Neural progenitor cell (in vitro differentiated cells): Measurements from ENCODE around the gene TMEM139. TPM values are rescaled to one million over a fixed set of nuclear protein-coding genes. Genes with fewer than 3 reads are reported as not detected.

Source experiments
- DNase-seq: peaks from one replicate; pipeline ENCODE4 v3.0.0-alpha.2; 2016; ENCODE audit warnings: low spot score
- H2AFZ ChIP-seq: fragments of 200-600 bp; sonication (generic); replicated peaks from 2 replicates; pipeline ENCODE4 v1.6.1; 2016; ENCODE audit warnings: antibody characterized with exemption
- H3F3A ChIP-seq: fragments of 200-600 bp; sonication (generic); 2 replicates; pipeline ENCODE4 v1.6.1; 2016; ENCODE audit warnings: antibody characterized with exemption, low read depth
- H3K27ac ChIP-seq: fragments of 200-600 bp; sonication (generic); 2 replicates; pipeline ENCODE4 v1.5.1; 2016; ENCODE audit warnings: mild to moderate bottlenecking
- H3K27me3 ChIP-seq: fragments of 200-600 bp; sonication (generic); 2 replicates; pipeline ENCODE4 v1.6.1; 2016; ENCODE audit warnings: mild to moderate bottlenecking, moderate library complexity
- H3K36me3 ChIP-seq: fragments of 200-600 bp; sonication (generic); 2 replicates; pipeline ENCODE4 v1.5.1; 2016
- H3K4me1 ChIP-seq: fragments of 200-600 bp; sonication (generic); 2 replicates; pipeline ENCODE4 v1.6.1; 2016; ENCODE audit warnings: mixed run types
- H3K4me2 ChIP-seq: fragments of 200-600 bp; sonication (generic); 2 replicates; pipeline ENCODE4 v1.6.1; 2016
- H3K4me3 ChIP-seq: fragments of 200-600 bp; sonication (generic); 2 replicates; pipeline ENCODE4 v1.5.1; 2016
- H3K79me2 ChIP-seq: fragments of 200-600 bp; sonication (generic); 2 replicates; pipeline ENCODE4 v1.6.1; 2016; ENCODE audit warnings: low read depth
- H3K9ac ChIP-seq: fragments of 200-600 bp; sonication (generic); 2 replicates; pipeline ENCODE4 v1.6.1; 2016
- H3K9me3 ChIP-seq: fragments of 200-600 bp; sonication (generic); 2 replicates; pipeline ENCODE4 v1.5.1; 2016; ENCODE audit warnings: low read depth
- H4K20me1 ChIP-seq: fragments of 200-600 bp; sonication (generic); 2 replicates; pipeline ENCODE4 v1.6.1; 2016; ENCODE audit warnings: low read depth
- H3K27ac Mint-ChIP-seq: 3 replicates; pipeline ENCODE4 v1.8.0; 2021; ENCODE audit warnings: mixed read lengths
- H3K27me3 Mint-ChIP-seq: 2 replicates; pipeline ENCODE4 v1.8.0; 2022; ENCODE audit warnings: low read depth, mild to moderate bottlenecking, inconsistent platforms, moderate library complexity, mixed read lengths; ENCODE audit not compliant: insufficient read depth
- H3K36me3 Mint-ChIP-seq: 3 replicates; pipeline ENCODE4 v1.8.0; 2021; ENCODE audit warnings: mixed read lengths
- H3K4me1 Mint-ChIP-seq: 3 replicates; pipeline ENCODE4 v1.8.0; 2021; ENCODE audit warnings: mixed read lengths
- H3K4me3 Mint-ChIP-seq: 3 replicates; pipeline ENCODE4 v1.8.0; 2021; ENCODE audit warnings: mild to moderate bottlenecking, moderate library complexity, mixed read lengths
- H3K9me3 Mint-ChIP-seq: 3 replicates; pipeline ENCODE4 v1.8.0; 2020; ENCODE audit warnings: mixed read lengths
- CTCF ChIP-seq: fragments of 200-600 bp; sonication (generic); IDR thresholded peaks from 2 replicates; pipeline ENCODE4 v1.5.1; 2017; ENCODE audit warnings: antibody characterized with exemption, mild to moderate bottlenecking
- EZH2 ChIP-seq: fragments of 200-600 bp; sonication (generic); IDR thresholded peaks from 2 replicates; pipeline ENCODE4 v1.6.1; 2017; ENCODE audit warnings: antibody characterized with exemption, mild to moderate bottlenecking, moderate library complexity
- EZH2phosphoT487 ChIP-seq: fragments of 200-600 bp; sonication (generic); IDR thresholded peaks from 2 replicates; pipeline ENCODE4 v1.6.1; 2017; ENCODE audit warnings: antibody characterized with exemption
- total RNA-seq: library from RNA; depleted of rRNA; stranded (reverse); fragments of >200 nt; gene quantifications from 2 replicates; pipeline ENCODE4 v1.2.3, GENCODE V29; 2015; ENCODE audit warnings: low replicate concordance

TMEM139 gene
- total RNA-seq, 1 donor from 2014 or later, result 0.94 TPM

- no peak overlapping the region for H2AFZ ChIP-seq
- Mint-ChIP-seq H3K36me3 (no peaks in the 10 kb centered on the region), H3K27ac (no peak overlapping the region), H3K9me3 (peaks cover 14% of the 10 kb centered on the region), H3K4me1 (no peaks in the 10 kb centered on the region), H3K4me3 (no peak overlapping the region), H3K27me3 (no peaks in the 10 kb centered on the region)
- no peak for DNase-seq
- H3K79me2 ChIP-seq, result no peaks in the 10 kb centered on the region
- H3K4me3 ChIP-seq, result no peak overlapping the region
- no peak overlapping the region for H3K9ac ChIP-seq
- no peaks in the 10 kb centered on the region for H3K4me1 ChIP-seq
- H4K20me1 ChIP-seq, result no peaks in the 10 kb centered on the region
- no peaks in the 10 kb centered on the region for H3K27me3 ChIP-seq
- H3K9me3 ChIP-seq, result no peaks in the 10 kb centered on the region
- TF ChIP-seq EZH2phosphoT487, result no peak
- H3F3A ChIP-seq, result no peaks in the 10 kb centered on the region
- H3K4me2 ChIP-seq, result no peak overlapping the region
- H3K27ac ChIP-seq, result no peak overlapping the region
- H3K36me3 ChIP-seq, result no peaks in the 10 kb centered on the region
Observed at GRCh38 chr7:143256932-143257331, 27.8 kb upstream of the TMEM139 start.

- Histone ChIP-seq H3F3A (no peaks in the 10 kb centered on the region), H3K4me3 (no peak overlapping the region), H3K4me2 (no peak overlapping the region), H4K20me1 (no peaks in the 10 kb centered on the region), H3K4me1 (no peaks in the 10 kb centered on the region), H3K79me2 (no peaks in the 10 kb centered on the region), H2AFZ (no peak overlapping the region), H3K27me3 (no peaks in the 10 kb centered on the region), H3K9ac (no peak overlapping the region), H3K9me3 (no peaks in the 10 kb centered on the region), H3K27ac (no peak overlapping the region), H3K36me3 (no peaks in the 10 kb centered on the region)
- Mint-ChIP-seq H3K9me3 (peaks cover 13% of the 10 kb centered on the region), H3K27ac (no peak overlapping the region), H3K27me3 (peaks cover 3% of the 10 kb centered on the region), H3K36me3 (no peaks in the 10 kb centered on the region), H3K4me1 (no peaks in the 10 kb centered on the region), H3K4me3 (no peak overlapping the region)
- no peak for DNase-seq
- TF ChIP-seq EZH2, result no peak
- TF ChIP-seq EZH2phosphoT487, result no peak
- TF ChIP-seq CTCF, result no peak
Observed at GRCh38 chr7:143257501-143257900, 27.3 kb upstream of the TMEM139 start.

DNA sequence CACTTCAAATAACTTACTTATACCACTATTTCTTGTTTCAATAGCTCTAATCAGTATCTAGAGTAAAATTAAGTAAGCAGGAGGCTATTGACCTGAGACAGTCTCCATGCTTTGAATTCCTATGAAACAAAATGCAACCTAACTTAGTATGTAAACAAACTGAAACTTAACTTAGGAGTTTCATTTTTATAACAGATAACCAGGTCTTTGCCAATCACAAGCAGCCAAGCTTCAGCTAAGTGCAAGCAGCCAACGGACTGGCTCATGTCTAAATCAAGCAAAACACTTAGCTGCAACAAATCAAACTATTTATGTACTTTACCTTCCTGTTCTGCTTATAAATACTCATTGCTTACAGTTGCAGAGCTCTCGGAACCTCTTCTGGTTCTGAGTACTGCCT lies 25.9 kb upstream of the TMEM139 start:
- H3K27me3 Mint-ChIP-seq, result peaks cover 3% of the 10 kb centered on the region
- H2AFZ ChIP-seq, result no peak overlapping the region

More for the DNA sequence above, 25.9 kb upstream of the TMEM139 start:
- Histone ChIP-seq H3K4me3 (no peak overlapping the region), H3K4me1 (no peaks in the 10 kb centered on the region), H3K79me2 (no peaks in the 10 kb centered on the region), H3K36me3 (no peaks in the 10 kb centered on the region), H3K27ac (no peak overlapping the region), H3K27me3 (no peaks in the 10 kb centered on the region), H4K20me1 (no peaks in the 10 kb centered on the region), H3K4me2 (no peak overlapping the region), H3K9me3 (no peaks in the 10 kb centered on the region), H3K9ac (no peak overlapping the region), H3F3A (peaks cover 4% of the 10 kb centered on the region)
- peaks cover 6% of the 10 kb centered on the region for H3K4me1 Mint-ChIP-seq
- no peak for DNase-seq
- TF ChIP-seq EZH2 (no peak), EZH2phosphoT487 (no peak), CTCF (no peak)
- H3K27ac Mint-ChIP-seq, result no peak overlapping the region
- peaks cover 7% of the 10 kb centered on the region for H3K9me3 Mint-ChIP-seq
- H3K4me3 Mint-ChIP-seq, result no peak overlapping the region
- H3K36me3 Mint-ChIP-seq, result peaks cover 3% of the 10 kb centered on the region
